ENCODE results near the gene F2.

The F2 gene

GRCh38 chr11:46725338-46726205 is 6.6 kb downstream of the F2 start:
- H3K4me3 ChIP-seq (replicated peaks; ENCODE audit: low read depth, low read length), result no peak overlapping the region
- no peak for DNase-seq (ENCODE audit: low read depth)
- TF ChIP-seq, protein P1, sequence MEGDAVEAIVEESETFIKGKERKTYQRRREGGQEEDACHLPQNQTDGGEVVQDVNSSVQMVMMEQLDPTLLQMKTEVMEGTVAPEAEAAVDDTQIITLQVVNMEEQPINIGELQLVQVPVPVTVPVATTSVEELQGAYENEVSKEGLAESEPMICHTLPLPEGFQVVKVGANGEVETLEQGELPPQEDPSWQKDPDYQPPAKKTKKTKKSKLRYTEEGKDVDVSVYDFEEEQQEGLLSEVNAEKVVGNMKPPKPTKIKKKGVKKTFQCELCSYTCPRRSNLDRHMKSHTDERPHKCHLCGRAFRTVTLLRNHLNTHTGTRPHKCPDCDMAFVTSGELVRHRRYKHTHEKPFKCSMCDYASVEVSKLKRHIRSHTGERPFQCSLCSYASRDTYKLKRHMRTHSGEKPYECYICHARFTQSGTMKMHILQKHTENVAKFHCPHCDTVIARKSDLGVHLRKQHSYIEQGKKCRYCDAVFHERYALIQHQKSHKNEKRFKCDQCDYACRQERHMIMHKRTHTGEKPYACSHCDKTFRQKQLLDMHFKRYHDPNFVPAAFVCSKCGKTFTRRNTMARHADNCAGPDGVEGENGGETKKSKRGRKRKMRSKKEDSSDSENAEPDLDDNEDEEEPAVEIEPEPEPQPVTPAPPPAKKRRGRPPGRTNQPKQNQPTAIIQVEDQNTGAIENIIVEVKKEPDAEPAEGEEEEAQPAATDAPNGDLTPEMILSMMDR (IDR thresholded peaks at IDR 0.05; ENCODE audit: low read length, missing control alignments), result no peak

DNA sequence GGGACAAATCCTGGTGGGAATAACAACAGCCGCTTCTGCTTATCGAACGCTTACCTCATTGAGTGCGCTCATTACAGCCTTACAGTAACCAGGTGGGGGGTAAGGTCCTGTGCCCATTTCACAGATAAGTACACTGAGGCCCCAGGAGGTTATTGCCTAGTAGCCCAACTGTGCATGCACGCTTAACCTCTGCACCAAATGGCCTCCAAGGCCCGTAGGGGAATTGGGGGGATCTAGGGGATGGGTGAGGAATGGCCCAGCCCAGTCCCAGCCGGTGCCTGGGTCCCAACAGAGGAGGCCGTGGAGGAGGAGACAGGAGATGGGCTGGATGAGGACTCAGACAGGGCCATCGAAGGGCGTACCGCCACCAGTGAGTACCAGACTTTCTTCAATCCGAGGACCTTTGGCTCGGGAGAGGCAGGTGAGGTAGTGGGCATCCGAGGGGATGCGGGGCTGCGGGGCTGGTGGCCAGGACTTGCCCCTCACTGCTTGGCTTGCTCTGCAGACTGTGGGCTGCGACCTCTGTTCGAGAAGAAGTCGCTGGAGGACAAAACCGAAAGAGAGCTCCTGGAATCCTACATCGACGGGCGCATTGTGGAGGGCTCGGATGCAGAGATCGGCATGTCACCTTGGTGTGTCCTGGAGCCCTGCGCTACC is 7.3 kb downstream of the F2 start:
- TF ChIP-seq, protein P1 (IDR thresholded peaks at IDR 0.05; ENCODE audit: low read length, missing control alignments), result no peak
- no peak overlapping the region for H3K4me3 ChIP-seq (replicated peaks; ENCODE audit: low read depth, low read length)
- DNase-seq (ENCODE audit: low read depth), result no peak

DNA sequence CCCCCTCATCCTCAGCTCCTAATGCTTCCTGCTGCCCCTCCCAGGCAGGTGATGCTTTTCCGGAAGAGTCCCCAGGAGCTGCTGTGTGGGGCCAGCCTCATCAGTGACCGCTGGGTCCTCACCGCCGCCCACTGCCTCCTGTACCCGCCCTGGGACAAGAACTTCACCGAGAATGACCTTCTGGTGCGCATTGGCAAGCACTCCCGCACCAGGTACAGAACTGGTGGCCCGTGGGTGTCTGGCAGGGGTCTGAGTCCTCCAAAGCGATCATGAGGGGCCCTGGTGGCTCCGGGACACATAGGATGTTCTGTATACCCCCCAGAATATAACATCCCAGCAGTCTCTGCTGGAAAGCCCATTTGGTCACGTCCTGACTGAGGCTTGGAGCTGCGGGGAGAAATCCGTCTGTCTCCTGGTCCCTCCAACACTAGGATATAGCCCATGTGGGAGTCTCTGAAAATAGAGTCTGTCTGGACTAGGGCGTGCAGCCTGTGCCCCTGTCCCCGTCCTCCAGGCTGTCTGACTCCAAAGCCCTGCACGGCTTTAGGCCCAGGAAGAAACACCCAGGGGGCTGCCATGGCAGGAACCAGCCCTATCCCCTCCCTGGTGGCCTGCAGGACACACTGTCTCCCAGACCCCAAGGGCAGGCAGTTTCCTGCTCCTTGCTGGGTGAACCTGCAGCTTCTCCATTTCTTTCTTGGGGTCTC is 9.1 kb downstream of the F2 start:
- DNase-seq (ENCODE audit: low read depth), result no peak
- no peak overlapping the region for H3K4me3 ChIP-seq (replicated peaks; ENCODE audit: low read depth, low read length)
- TF ChIP-seq, protein P1 (IDR thresholded peaks at IDR 0.05; ENCODE audit: low read length, missing control alignments), result no peak

- no peak overlapping the region for H3K4me3 ChIP-seq (replicated peaks; ENCODE audit: low read depth, low read length)
- DNase-seq (ENCODE audit: low read depth), result no peak
- TF ChIP-seq, protein P1 (IDR thresholded peaks at IDR 0.05; ENCODE audit: low read length, missing control alignments), result no peak
Measured at GRCh38 chr11:46728659-46729040, 9.6 kb downstream of the F2 start.

- DNase-seq (ENCODE audit: low read depth), result peak; percentile 10
- TF ChIP-seq, protein P1 (IDR thresholded peaks at IDR 0.05; ENCODE audit: low read length, missing control alignments), result no peak
- no peak overlapping the region for H3K4me3 ChIP-seq (replicated peaks; ENCODE audit: low read depth, low read length)
Measured at GRCh38 chr11:46729110-46730027, 10.4 kb downstream of the F2 start.

GRCh38 chr11:46731545-46731944 is 12.5 kb downstream of the F2 start:
- TF ChIP-seq, protein P1 (IDR thresholded peaks at IDR 0.05; ENCODE audit: low read length, missing control alignments), result no peak
- no peak for DNase-seq (ENCODE audit: low read depth)
- H3K4me3 ChIP-seq (replicated peaks; ENCODE audit: low read depth, low read length), result no peak overlapping the region

All from fibroblast of pulmonary artery (primary cell).